Retinal pigment epithelial cell (primary cell): Measurements from ENCODE around the gene DPM3.
"Not testable (repeated sequence)": the region's sequence is repeated elsewhere in the genome, so short reads cannot be mapped to it uniquely, and the experiment has no call there.

Experiments
- DNase-seq: peaks from one replicate; pipeline ENCODE4 v3.0.0-alpha.2; 2010; ENCODE audit warnings: low read depth
- H3K4me3 ChIP-seq: 2 replicates; pipeline ENCODE4 v1.5.1; 2011; ENCODE audit warnings: mild to moderate bottlenecking, low read length, control low read depth, moderate library complexity
- CTCF ChIP-seq: conservative IDR thresholded peaks from 2 replicates; pipeline ENCODE4 v1.5.1; 2011; ENCODE audit warnings: low read depth, low read length, control low read depth, inconsistent platforms

The DPM3 gene

GRCh38 chr1:155170101-155170785 is 29.9 kb upstream of the DPM3 start:
- no peak overlapping the region for H3K4me3 ChIP-seq
- no peak for DNase-seq
- TF ChIP-seq CTCF: no peak

GRCh38 chr1:155169541-155169940 is 29.2 kb upstream of the DPM3 start:
- no peak overlapping the region for H3K4me3 ChIP-seq
- no peak for TF ChIP-seq CTCF
- DNase-seq: no peak

GRCh38 chr1:155168456-155169210 is 28.3 kb upstream of the DPM3 start:
- no peak for DNase-seq

GRCh38 chr1:155168105-155168445 is 27.7 kb upstream of the DPM3 start:
- H3K4me3 ChIP-seq, DNase-seq: not testable (repeated sequence)

More at GRCh38 chr1:155168456-155169210, 28.3 kb upstream of the DPM3 start:
- TF ChIP-seq CTCF: no peak
- H3K4me3 ChIP-seq: no peak overlapping the region

- H3K4me3 ChIP-seq: no peak overlapping the region
- DNase-seq: no peak
- TF ChIP-seq CTCF: peak; percentile 87
These were observed 27.1 kb upstream of the DPM3 start for GRCh38 chr1:155167166-155168104.

- no peak overlapping the region for H3K4me3 ChIP-seq
- no peak for TF ChIP-seq CTCF
- DNase-seq: no peak
These were observed 26.3 kb upstream of the DPM3 start for GRCh38 chr1:155166471-155167165.

- no peak for TF ChIP-seq CTCF
- no peak for DNase-seq
- no peak overlapping the region for H3K4me3 ChIP-seq
These were observed 25.7 kb upstream of the DPM3 start for GRCh38 chr1:155166051-155166470.

GRCh38 chr1:155164625-155165024 is 24.3 kb upstream of the DPM3 start:
- DNase-seq, H3K4me3 ChIP-seq: not testable (repeated sequence)

- not testable (repeated sequence) for H3K4me3 ChIP-seq, DNase-seq
These were observed 23.5 kb upstream of the DPM3 start for GRCh38 chr1:155163785-155164184.

- H3K4me3 ChIP-seq, DNase-seq: not testable (repeated sequence)
These were observed 22.3 kb upstream of the DPM3 start for GRCh38 chr1:155162631-155163030.
